ENCODE data around the gene KHDC4.

DNA sequence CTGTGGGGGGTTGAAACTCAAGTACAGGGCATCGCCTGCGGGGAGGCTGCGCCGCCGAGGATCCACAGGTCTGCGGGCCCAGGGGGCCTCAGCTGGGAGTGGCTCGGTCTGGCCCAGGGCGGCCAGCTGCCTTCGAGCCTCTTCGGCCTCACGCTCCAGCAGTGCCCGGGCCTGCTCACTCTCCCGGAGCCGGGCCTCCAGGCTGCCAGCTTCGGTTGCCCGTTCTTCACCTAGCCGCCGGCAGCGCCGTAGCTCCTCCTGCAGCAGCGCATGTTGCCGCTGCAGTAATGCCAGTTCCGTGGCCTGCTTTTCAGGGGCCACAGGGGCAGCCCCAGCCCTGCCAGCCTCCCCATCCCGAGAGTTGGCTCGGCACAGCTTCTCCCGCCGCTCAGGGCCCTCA lies 16.6 kb upstream of the KHDC4 start:
- no peak for TF ChIP-seq ZNF274 (IDR thresholded peaks at IDR 0.05; ENCODE audit: low read depth, low read length)
- no peak for TF ChIP-seq YY1 (IDR thresholded peaks at IDR 0.05; ENCODE audit: insufficient read depth, insufficient read length)
- TF ChIP-seq SUZ12 (IDR thresholded peaks at IDR 0.05; ENCODE audit: extremely low read depth, insufficient read depth, insufficient read length), result no peak
